Pancreas (tissue), 10 donors: ENCODE data around the gene IP6K3. TPM values are rescaled to one million over a fixed set of nuclear protein-coding genes. Genes with fewer than 3 reads are reported as not detected.
A peak's percentile ranks its signal among the peaks of the same experiment; 100 is the strongest.

ENCODE experiments used
- ATAC-seq, 4 donors: fragments of 200-7000 bp; cut with Tn5 transposase; one replicate each; pipeline versions ENCODE4 v1.8.0 to v1.9.1; 2020; ENCODE audit warnings: mild to moderate bottlenecking in 4 of 4, moderate library complexity in 4 of 4
- DNase-seq, 6 donors: peaks; one replicate each; pipeline ENCODE4 v3.0.0-alpha.2; 2020
- FAIRE-seq: peaks from 2 replicates; lab custom pipeline; 2012; peaks lifted over from hg19 to GRCh38; lab: Jason Lieb, UNC
- H3K27ac ChIP-seq, 4 donors: fragments of 200-600 bp; sonication (generic); 1 replicate in 3 of 4; 2 replicates in 1 of 4; pipeline versions ENCODE4 v1.5.0 to v1.8.0; 2020
- H3K27me3 ChIP-seq, 4 donors: fragments of 200-600 bp; one replicate each; pipeline ENCODE4 v1.8.0; 2021
- H3K36me3 ChIP-seq, 3 donors: fragments of 200-600 bp; sonication (generic) in 1 of 3; one replicate each; pipeline versions ENCODE4 v1.5.0 to v1.8.0; 2020 to 2021
- H3K4me1 ChIP-seq, 3 donors: fragments of 200-600 bp; one replicate each; pipeline ENCODE4 v1.8.0; 2021
- H3K4me3 ChIP-seq, 4 donors: fragments of 200-600 bp; sonication (generic) in 2 of 4; one replicate each; pipeline versions ENCODE4 v1.5.0 to v1.8.0; 2020 to 2021
- H3K9me3 ChIP-seq, 4 donors: fragments of 200-600 bp; one replicate each; pipeline ENCODE4 v1.8.0; 2021
- CTCF ChIP-seq, 4 donors: fragments of 200-600 bp; sonication (generic) in 3 of 4; IDR thresholded peaks; one replicate each; pipeline versions ENCODE4 v1.5.0 to v1.8.0; 2021; ENCODE audit warnings: antibody characterized with exemption in 4 of 4
- whole genome bisulfite sequencing, 2 donors: extraction: QIAGEN DNeasy Blood & Tissue Kit; methylation state at CpG; one replicate each; pipeline ENCODE4 v1.1.7; 2013; 5-methylcytosine and 5-hydroxymethylcytosine counted together
- intact Hi-C, 3 donors: fragments of 100-400 bp; cut with DNase I; formaldehyde crosslinking; loops; one replicate each; pipeline versions ENCODE4 v1.11.1 to v1.14.2; 2022
- polyA plus RNA-seq, 2 donors: library from polyadenylated mRNA; stranded (reverse); fragments of 200-250 nt; gene quantifications; one replicate each; pipeline ENCODE4 v1.2.3, GENCODE V29; 2013
- total RNA-seq, 6 donors: library from RNA; stranded (reverse); fragmentation: NEBNext Ultra II Directional in 4 of 6; extraction: Animal tissue kit (Norgen Biotek cat#: 25700) in 4 of 6; gene quantifications; one replicate each; pipeline versions ENCODE4 v1.2.1 to v1.2.4, GENCODE V29; 2021 to 2023
- donor health status: healthy with polysubstance abuse.
- donor health status: DM: no; HTN: no; CAD: no; lungs with moderate emphysema.
- donor health status: DM: no; HTN: no; CAD: no.
- donor health status: control.
- donor health status: control.
- donor health status: Bipolar disorder and iron deficiency.
- donor health status: DM: yes; HTN: yes; CAD: no.
- donor health status: DM: no; HTN: no; CAD: no.
- donor health status: DM: no; HTN: no; CAD: no.
- donor health status: DM: yes; HTN: yes; CAD: no.

Gene IP6K3
- total and polyA plus RNA-seq, 8 donors, result 0.12 to 0.69 (median 0.36) TPM

GRCh38 chr6:33676416-33677142 lies 70.1 kb downstream of the IP6K3 start:
- FAIRE-seq (no peak), DNase-seq (peak in 1 of 6 donors; percentile 38), ATAC-seq (no peak)
- no peak overlapping the region for H3K4me3 ChIP-seq
- H3K4me1 ChIP-seq, result no peaks in the 10 kb centered on the region
- no peak for TF ChIP-seq CTCF (IDR thresholded peaks at IDR 0.05)
- H3K9me3 ChIP-seq, result no peaks in the 10 kb centered on the region
- no peak overlapping the region for H3K27ac ChIP-seq
- H3K27me3 ChIP-seq, result no peaks in the 10 kb centered on the region
- peaks cover 0 to 35% (median 0%) of the 10 kb centered on the region in 3 donors for H3K36me3 ChIP-seq
- intact Hi-C loops, result no loop called here
- 87 to 91% methylated on average over 15 of the region's 15 CpGs for WGBS, 2 donors

- Histone ChIP-seq H3K4me3 (no peak overlapping the region), H3K4me1 (no peaks in the 10 kb centered on the region), H3K27ac (no peak overlapping the region), H3K9me3 (no peaks in the 10 kb centered on the region), H3K27me3 (no peaks in the 10 kb centered on the region), H3K36me3 (peaks cover 0 to 36% (median 0%) of the 10 kb centered on the region in 3 donors)
- intact Hi-C loops, result no loop called here
- no peak for TF ChIP-seq CTCF (IDR thresholded peaks at IDR 0.05)
- FAIRE-seq (no peak), ATAC-seq (no peak), DNase-seq (no peak)
- WGBS, 2 donors, result 94 to 96% methylated on average over 7 of the region's 7 CpGs
Observed at GRCh38 chr6:33675968-33676367, 70.7 kb downstream of the IP6K3 start.

GRCh38 chr6:33673851-33674250 lies 72.9 kb downstream of the IP6K3 start:
- H3K27ac ChIP-seq, result no peak overlapping the region
- DNase-seq (no peak), ATAC-seq (no peak), FAIRE-seq (no peak)
- H3K4me3 ChIP-seq, result no peak overlapping the region
- no peak for TF ChIP-seq CTCF (IDR thresholded peaks at IDR 0.05)
- intact Hi-C loops, result no loop called here
- H3K36me3 ChIP-seq, result peaks cover 0 to 32% (median 0%) of the 10 kb centered on the region in 3 donors
- H3K27me3 ChIP-seq, result no peaks in the 10 kb centered on the region
- H3K9me3 ChIP-seq, result no peaks in the 10 kb centered on the region
- no peaks in the 10 kb centered on the region for H3K4me1 ChIP-seq
- WGBS, 2 donors, result 80% methylated on average over 7 of the region's 7 CpGs

- WGBS, 2 donors, result 63 to 77% methylated on average over 5 of the region's 5 CpGs
- Histone ChIP-seq H3K4me1 (no peaks in the 10 kb centered on the region), H3K27ac (no peak overlapping the region), H3K9me3 (no peaks in the 10 kb centered on the region), H3K4me3 (no peak overlapping the region), H3K27me3 (no peaks in the 10 kb centered on the region), H3K36me3 (peaks cover 0 to 37% (median 0%) of the 10 kb centered on the region in 3 donors)
- FAIRE-seq (no peak), DNase-seq (peak in 4 of 6 donors; percentile 22 to 60 (median 53)), ATAC-seq (peak; percentile 59 to 89 (median 78))
- intact Hi-C loops, result no loop called here
- TF ChIP-seq CTCF (IDR thresholded peaks at IDR 0.05), result peak in 1 of 4 donors; percentile 10
Observed at GRCh38 chr6:33672808-33673207, 73.9 kb downstream of the IP6K3 start.

GRCh38 chr6:33671744-33672072 lies 75.0 kb downstream of the IP6K3 start:
- 95 to 100% methylated on average over 3 of the region's 3 CpGs for WGBS, 2 donors
- H3K9me3 ChIP-seq, result no peaks in the 10 kb centered on the region
- no peaks in the 10 kb centered on the region for H3K27me3 ChIP-seq
- H3K27ac ChIP-seq, result no peak overlapping the region
- H3K36me3 ChIP-seq, result peaks cover 0 to 40% (median 4%) of the 10 kb centered on the region in 3 donors
- H3K4me1 ChIP-seq, result no peaks in the 10 kb centered on the region
- ATAC-seq (no peak), FAIRE-seq (no peak), DNase-seq (no peak)
- H3K4me3 ChIP-seq, result no peak overlapping the region
- no peak for TF ChIP-seq CTCF (IDR thresholded peaks at IDR 0.05)
- intact Hi-C loops, result no loop called here
